Measurements from ENCODE around the gene TUBGCP2. TPM values are rescaled to one million over a fixed set of nuclear protein-coding genes. Genes with fewer than 3 reads are reported as not detected.

The TUBGCP2 gene
- total and polyA plus RNA-seq, 2 of the 13 experiments (the other 11 are each of a cell fraction or from before 2014, with no cell fraction given) = 21.3 to 34.5 TPM

GRCh38 chr10:133272301-133272963 is 36.2 kb downstream of the TUBGCP2 start:
- FAIRE-seq (no peak), DNase-seq (ENCODE audit: low spot score) (no peak), ATAC-seq (no peak)
- Histone ChIP-seq H4K20me1 (ENCODE audit: insufficient read depth, low read length) (no peaks in the 10 kb centered on the region), H3K79me2 (ENCODE audit: insufficient read depth, low read length) (no peaks in the 10 kb centered on the region), H3K4me3 (replicated peaks in 1 of 3; ENCODE audit: insufficient read depth in 1 of 3, low read depth in 2 of 3, low read length in 3 of 3) (no peak overlapping the region), H2AFZ (ENCODE audit: low read length) (no peak overlapping the region), H3K4me1 (ENCODE audit: insufficient read depth, low read length) (peaks cover 4% of the 10 kb centered on the region), H3K27ac (ENCODE audit: extremely low read length, insufficient read depth, low read length) (no peak overlapping the region), H3K4me2 (ENCODE audit: low read depth, low read length) (no peak overlapping the region), H3K36me3 (replicated peaks in 1 of 2; ENCODE audit: control insufficient read depth in 1 of 2, insufficient read depth in 2 of 2, low read length in 2 of 2) (no peaks in the 10 kb centered on the region), H3K9me3 (ENCODE audit: low read length) (no peaks in the 10 kb centered on the region), H3K9ac (ENCODE audit: insufficient read depth, low read depth, low read length) (no peak overlapping the region), H3K27me3 (ENCODE audit: control insufficient read depth in 1 of 2, insufficient read depth in 2 of 2, low read length in 2 of 2) (peaks cover 0 to 21% of the 10 kb centered on the region in 2 experiments; a peak in 3 of 5 replicates)
- WGBS (ENCODE audit: low lambda C conversion rate) = 61% methylated on average over 25 of the region's 29 CpGs
- BruUV-seq (replicated peaks) = no TSS peak
- POLR2A ChIA-PET = no interaction called here
- in situ Hi-C loops (cut with HindIII; ENCODE audit: extremely low pct_ligation_motif_present, low pct_unique_long_range_greater_than_20kb) = no loop called here
- TF ChIP-seq POLR2G (IDR thresholded peaks at IDR 0.05; ENCODE audit: low read depth, low read length) = no peak
- TF ChIP-seq TGIF2 (CRISPR knock-in tag; IDR thresholded peaks at IDR 0.05) = no peak
- TF ChIP-seq, protein P1, sequence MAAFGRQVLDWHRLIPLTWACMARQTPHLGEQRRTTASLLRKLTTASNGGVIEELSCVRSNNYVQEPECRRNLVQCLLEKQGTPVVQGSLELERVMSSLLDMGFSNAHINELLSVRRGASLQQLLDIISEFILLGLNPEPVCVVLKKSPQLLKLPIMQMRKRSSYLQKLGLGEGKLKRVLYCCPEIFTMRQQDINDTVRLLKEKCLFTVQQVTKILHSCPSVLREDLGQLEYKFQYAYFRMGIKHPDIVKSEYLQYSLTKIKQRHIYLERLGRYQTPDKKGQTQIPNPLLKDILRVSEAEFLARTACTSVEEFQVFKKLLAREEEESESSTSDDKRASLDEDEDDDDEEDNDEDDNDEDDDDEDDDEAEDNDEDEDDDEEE (CRISPR knock-in tag; IDR thresholded peaks at IDR 0.05) = no peak
- TF ChIP-seq CHD4 (IDR thresholded peaks at IDR 0.05; ENCODE audit: borderline replicate concordance, low read length) = no peak
- no peak for TF ChIP-seq RBFOX2 (IDR thresholded peaks at IDR 0.05; ENCODE audit: low read depth, low read length)
- TF ChIP-seq PHF20 (CRISPR knock-in tag; IDR thresholded peaks at IDR 0.05) = no peak
- TF ChIP-seq NR3C1 (CRISPR knock-in tag; IDR thresholded peaks at IDR 0.05) = no peak
- intact Hi-C loops (cut with micrococcal nuclease; ENCODE audit: unreplicated experiment) = no loop called here
- CTCF ChIA-PET (ENCODE audit: low intra/inter-chr PET ratio, low total read pairs) = no interaction called here
